NCI-H524 (cell line): Measurements from ENCODE around the gene NCR2.
"Not testable (repeated sequence)": the region's sequence is repeated elsewhere in the genome, so short reads cannot be mapped to it uniquely, and the experiment has no call there.

Experiments
- DNase-seq, 2 experiments: peaks; one replicate each; lab custom pipeline; 2025; lab: John Stamatoyannopoulos, UW

Gene NCR2, protein sequence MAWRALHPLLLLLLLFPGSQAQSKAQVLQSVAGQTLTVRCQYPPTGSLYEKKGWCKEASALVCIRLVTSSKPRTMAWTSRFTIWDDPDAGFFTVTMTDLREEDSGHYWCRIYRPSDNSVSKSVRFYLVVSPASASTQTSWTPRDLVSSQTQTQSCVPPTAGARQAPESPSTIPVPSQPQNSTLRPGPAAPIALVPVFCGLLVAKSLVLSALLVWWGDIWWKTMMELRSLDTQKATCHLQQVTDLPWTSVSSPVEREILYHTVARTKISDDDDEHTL

DNA sequence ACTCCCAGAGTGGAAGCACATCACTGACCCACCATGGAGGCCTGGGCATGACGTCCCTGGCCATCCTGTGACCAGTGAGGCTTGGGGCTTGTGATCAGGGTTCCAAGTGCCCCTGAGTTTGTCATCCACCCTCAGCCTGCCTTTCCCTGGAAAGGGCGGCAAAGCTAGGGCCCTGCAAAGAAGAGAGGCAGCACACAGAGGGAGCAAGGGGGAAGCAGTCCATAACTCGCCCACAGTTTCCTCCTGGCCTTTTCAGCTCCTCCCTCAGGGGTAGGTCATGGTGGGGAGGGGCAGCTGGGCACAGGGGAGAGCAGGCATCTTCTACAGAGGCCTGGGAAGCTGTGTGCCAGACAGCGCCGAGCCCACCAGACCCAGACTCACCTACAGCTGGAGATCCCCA lies at the start of gene NCR2:
Gene NCR2, plus strand, starts transcription at position 313 of the 400 bp plus-strand sequence. CDS start 269 bp downstream, outside the sequence.
- DNase-seq: no peak

DNA sequence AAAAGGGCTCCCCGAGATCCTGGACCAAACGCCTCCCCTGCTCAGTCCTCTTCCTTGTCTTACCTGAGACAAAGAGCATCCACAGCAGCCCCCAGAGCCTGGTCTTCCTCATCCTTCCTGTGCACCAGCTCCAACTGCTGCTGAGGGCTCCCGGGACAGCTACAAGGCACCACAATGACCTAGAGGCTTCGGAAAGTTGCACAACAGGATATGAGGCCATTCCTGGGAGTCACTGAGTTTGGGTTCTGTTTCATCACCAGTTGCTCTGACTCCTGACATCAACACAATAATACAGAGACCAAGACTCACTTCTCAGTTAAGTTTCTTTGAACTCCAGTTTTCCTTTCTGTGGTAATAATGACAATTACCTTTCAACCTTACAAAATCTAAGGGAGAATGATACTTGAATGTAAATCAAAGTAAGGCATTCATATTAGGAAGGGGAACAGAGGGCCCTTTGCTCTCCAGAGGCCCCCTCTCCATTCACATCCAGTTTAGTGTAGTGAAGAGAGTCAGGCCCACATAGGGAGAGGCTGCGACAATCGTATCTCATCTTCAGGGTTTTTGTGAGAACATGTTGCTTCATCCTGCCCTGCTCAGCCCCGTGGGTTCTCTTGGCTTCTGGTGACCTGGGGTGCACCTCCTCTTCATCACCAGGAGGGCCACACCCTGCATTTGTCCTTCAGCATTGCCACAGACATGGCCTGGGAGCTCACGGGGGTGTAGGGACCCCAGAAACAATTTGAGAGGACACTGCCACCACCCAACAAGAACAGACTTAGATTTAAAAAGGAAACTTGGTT lies 48.7 kb upstream of the NCR2 start, which contains the start of gene TREM1:
Gene TREM1, minus strand, starts transcription at position 139 of the 803 bp plus-strand sequence. Its CDS starts 27 bp downstream, at position 112.
- DNase-seq: no peak

DNA sequence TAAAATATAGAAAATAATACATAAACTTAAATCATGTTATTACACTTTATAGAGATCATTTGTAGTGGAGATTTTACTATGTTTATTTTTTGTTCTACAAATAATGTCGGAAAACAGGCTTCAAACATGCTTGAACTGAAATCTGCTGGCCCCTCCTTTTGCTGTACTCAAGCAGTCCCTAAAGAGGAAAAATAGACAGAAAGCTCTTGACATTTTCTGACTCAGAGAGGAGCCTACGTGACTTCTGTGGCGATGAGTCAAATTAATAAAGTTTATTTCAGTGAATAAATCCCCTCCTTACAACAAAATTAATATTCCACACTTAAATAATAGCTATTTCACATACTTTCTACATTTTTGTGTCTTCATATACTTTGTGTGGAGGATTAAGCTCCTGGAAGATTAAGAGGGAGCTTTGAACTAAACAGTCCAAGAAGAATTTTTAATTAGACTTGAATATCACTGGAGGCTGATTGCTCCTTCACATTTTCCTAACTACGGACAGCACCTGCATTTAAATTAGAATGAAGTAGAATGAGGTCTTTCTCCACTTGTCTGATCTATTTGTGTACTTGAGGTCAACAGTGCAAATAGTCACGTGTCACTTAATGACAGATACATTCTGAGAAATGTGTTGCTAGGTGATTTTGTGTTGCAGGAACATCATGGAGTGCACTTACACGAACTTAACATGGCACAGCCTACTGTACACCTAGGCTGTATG lies 47.2 kb upstream of the NCR2 start:
- DNase-seq: peak in 1 of 2 experiments; percentile 4

DNA sequence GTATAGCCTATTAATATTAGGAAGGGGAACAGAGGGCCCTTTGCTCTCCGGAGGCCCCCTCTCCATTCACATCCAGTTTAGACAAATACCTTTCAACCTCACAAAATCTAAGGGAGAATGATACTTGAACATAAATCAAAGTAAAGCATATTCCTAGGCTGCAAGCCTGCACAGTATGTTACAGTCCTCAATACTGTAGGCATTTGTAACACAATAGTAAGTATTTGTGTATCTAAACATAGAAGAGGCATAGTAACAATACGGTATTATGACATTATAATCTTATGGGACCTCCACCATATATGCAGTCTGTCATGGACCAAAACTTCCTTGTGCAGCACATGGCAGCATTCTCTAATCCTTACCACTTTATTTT lies 46.7 kb upstream of the NCR2 start:
- DNase-seq: no peak

DNA sequence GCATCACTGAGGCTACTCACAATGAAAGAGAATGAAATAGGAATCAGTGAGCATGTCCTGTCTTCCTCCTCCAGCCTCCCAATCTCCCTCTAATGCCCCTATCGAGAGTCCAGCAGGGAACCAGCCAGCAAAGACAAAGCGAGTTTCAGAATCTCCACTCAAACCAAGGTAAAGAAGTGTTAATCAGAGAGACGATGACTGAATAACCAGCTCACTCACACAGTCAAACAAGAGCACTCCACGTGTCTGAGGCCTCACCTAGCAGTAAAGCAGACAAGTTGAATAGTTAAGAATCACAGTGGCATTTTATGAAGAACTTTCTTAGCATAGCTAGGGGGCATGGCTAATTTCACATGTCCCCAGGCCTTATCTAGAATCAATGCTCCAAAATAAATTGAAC lies 45.6 kb upstream of the NCR2 start:
- DNase-seq: no peak

DNA sequence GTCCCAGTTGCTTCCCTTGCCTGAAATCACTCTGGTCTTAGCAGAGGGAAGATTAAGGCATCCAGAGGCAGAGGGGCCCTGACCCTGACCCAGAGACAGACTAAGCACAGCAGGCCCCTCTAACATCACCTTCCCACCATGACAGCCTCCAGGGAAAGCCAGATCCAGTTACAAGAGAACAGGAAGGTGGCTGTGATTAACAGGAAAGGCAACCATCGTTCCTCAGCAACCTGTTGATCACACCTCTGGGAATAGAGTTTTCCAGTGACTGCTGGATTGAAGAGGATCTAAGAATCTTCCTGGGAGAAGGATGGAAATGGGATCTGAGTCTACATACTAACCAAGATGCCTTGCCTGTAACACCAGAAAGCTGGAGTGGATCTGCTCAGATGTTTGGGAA lies 43.7 kb upstream of the NCR2 start:
- DNase-seq: no peak

DNA sequence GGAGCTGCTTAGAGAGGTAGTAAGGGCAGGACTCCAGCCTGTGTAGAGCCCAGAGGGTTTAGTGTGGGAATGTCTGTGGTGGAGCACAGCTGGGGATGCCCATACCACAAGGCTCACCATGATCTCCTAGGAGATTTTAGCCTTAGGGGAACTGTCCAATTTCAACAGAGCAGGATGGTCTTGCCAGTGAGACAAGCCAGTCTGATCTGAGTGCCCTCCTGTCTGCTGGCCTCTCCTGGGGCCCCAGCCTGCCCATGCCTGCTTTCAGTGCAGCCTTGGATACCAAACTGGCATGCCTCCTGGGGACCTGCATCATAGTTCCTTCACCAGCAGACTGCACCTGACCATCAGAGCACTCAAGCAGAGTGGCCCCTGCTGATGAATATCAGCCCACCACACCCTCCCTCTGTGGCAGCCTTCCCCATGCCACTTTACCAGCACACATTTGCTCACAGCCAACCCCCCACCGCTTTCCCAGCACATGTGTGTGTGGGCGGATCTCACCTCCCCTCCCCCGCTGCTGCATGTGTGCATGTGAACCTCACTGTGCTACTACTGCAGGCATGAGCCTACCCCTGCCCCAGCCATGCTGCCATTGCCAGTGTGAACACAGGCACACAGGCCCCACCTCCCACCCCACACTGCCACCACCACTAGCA lies 41.1 kb upstream of the NCR2 start:
- no peak for DNase-seq

DNA sequence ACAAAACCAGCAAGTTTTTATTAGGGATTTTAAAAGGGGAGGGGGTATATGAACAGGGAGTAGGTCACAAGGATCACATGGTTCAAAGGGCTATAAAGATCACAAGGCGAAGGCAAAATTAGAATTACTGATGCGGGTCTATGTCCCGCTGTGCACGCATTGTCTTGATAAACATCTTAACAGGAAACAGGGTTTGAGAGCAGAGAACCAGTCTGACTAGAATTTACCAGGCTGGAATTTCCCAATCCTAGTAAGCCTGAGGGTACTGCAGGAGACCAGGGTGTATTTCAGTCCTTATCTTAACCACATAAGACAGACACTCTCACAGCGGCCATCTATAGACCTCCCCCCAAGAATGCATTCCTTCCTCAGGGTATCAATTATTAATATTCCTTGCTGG lies 38.2 kb upstream of the NCR2 start:
- DNase-seq: not testable (repeated sequence)

DNA sequence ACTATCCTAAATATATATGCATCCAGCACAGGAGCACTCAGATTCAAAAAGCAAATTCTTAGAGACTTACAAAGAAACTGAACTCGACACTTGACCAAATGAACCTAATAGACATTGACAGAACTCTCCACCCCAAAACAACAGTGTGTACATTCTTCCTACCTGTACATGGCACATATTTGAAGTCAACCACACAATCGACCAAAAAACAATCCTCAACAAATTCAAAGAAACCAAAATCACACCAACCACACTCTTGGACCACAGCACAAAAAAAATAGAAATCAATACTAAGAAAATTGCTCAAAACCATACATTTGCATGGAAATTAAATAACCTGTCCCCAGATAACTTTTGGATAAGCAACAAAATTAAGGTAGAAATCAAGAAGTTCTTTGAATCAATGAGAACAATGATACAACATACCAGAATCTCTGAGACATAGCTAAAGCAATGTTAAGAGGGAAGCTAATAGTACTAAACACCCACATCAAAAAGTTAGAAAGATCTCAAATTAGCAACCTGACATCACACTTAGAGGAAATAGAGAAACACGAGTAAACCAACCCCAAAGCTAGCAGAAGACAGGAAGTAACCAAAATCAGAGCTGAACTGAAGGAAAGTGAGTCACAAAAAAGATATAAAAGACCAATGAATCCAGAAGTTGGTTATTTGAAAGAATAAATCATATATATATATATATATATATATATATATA lies 36.5 kb upstream of the NCR2 start:
- DNase-seq: no peak

DNA sequence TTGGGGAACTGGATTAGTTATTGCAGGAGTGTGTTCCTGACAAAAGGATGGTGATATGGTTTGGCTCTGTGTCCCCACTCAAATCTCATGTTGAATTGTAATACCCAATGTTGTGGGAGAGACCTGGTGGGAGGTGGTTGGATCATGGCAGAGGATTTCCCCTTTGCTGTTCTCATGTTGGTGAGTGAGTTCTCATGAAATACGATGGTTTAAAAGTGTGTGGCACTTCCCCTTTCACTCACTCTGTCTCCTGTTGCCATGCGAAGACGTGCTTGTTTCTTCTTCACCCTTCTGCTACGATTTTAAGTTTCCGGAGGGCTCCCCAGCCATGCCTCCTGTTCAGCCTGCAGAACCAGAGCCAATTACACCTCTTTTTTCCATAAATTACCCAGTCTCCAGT lies 32.8 kb upstream of the NCR2 start:
- DNase-seq: no peak

DNA sequence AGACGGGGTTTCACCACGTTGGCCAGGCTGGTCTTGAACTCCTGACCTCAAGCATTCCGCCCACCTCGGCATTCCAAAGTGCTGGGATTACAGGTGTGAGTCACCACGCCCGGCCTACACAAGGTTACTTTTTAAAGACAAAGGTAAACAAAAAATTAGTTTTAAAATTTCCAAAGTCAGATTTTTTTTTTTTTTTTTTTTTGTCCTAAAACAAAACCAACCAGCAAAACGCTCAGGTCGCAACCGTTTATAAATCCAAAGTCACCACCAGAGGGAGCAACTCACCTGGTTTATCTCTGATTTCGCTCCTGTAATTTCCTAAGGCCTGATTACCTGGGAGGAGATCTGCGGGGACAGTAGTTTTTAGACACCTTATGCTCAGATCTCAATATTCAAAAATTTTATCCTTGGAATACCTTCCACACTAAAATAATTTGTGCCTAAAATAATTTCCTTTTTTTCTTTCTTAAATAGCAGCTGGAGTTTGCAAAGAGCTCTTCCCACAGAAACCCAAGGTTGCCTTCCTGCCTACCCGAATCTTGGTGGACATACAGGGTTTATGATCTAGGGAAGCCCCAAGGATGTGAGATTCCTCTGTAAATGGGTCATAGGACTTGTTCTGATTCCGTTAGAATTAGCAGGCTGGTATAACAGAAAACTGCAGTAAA lies 29.1 kb upstream of the NCR2 start:
- peak in 1 of 2 experiments; percentile 67 for DNase-seq

DNA sequence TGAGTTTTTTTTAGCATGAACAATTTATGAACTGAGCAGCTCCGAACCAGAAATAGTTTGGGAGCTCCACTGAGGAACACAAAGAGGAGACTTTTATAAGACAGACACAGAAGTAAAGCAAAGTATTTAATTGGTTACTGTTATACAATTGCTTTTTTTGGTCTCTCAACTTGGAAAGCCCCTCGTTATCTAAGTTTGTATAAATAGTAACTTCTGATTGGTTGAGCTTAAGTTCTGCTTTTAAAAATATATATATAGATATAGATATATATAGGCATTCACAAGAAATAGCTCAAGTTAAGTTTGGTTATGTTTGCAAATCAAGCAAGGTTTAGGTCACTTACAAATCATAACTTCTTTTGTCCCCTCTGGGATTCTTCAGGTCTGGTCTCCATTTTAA lies 20.2 kb upstream of the NCR2 start:
- DNase-seq: no peak

DNA sequence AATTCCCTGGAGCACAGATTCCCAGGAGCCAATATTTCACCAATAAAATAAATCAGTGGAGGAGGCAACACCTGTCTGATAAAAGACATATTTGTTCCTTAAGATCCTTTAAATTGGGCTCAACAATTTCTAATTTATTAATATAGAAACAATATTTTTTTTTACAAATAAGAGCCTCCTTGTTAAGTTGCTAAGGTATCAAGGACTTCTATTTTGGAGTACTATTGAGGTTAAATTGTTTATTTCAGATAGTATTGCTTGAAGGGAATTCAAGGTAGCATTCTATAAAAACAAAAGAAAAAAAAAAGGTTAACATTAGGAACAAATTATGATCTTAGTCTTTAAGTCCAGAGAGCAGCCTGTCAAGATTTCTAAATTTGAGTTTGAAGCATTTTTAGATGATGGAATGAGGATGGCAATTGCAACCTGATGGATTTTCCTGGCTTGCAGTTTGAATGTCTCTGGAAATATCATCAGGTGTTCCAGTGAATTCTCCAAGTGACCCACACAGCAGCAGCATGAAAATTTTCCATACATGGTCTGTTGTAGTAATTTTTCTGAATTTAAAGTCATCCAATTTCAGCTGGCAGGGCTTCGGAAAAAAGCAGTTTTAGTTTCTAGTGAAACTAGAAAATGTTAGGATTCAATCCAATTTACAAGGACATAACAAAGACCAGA lies 19.3 kb upstream of the NCR2 start:
- no peak for DNase-seq

DNA sequence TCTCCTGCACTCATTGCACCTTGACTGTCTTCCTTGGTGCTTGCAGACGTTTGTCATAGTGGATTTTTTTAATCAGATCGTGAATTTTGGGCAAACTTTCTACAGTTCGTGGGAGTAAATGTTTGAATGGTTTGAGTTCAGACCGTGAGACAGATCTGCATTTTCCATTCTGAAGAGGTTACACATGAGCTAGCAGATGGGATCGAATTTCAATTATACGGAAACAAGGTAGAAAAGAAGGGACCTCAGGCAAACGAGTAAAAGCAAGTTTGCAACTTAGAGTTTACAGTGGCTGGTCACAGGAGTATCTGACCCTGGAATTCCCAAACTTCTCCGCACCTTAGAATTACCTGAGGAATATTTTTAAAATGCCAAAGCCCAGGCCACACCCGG lies 17.2 kb upstream of the NCR2 start:
- peak in 1 of 2 experiments; percentile 62 for DNase-seq

DNA sequence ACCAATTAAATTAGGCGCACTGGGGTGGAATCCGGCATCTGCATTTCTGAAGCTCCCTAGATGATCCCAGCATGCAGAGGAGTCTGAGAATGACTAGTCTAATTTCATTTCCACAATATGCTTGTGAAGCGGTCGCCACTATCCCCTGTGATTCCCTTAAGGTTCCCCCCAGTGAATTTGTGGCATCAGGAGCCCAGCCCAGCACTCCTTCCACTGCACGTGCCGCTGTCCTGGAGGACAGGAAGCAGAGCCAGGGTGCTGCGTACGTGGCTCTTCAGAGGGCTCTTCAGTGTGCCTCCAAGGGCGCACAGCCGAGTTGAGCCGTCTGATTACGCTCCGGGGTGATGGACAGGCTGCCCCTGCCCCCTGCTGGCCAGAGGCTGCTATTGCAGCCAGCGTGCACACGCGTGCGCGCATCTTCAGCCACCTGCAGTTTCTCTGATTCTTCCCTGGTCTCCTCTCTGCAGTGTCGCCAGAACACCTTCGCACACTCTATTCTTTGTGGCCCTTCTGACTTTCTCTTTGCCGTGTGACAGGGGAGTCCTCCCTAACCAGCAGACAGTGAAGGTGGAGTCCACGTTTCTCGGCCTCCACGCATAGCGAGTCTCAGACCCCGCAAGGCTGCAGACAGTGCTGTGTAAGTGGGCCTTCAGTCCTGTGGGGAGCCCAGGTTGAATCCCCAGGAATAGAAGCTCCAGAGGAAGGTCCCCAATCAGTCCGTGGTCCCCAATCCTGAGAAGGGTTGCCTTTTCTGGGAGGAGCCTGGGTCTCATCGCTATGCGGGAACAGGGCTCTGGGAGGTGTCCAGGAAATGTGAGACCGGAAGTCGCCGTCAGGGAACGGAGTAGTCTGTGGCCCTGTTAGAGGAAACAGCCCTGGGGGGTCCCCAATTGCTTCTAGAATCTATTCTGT lies 16.5 kb upstream of the NCR2 start:
- peak; percentile 84 to 92 for DNase-seq

DNA sequence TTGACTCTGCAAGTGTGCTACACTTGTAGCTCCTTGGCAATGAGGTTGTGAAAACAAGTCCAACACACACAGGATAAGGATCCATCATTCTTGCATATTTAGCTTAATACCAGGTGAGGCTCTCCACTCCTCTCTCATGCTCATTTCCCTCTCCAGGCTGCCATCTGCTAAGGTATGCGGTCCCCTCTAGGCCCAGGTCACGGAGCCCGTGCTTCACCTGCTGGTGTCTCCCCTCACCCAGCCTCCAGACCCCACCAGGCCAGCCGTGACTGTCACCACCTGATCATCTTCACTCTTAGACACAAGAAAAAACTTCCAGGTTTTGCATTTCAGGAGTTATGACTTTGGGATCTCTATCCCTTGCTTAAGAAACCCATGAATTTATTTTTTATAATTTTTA lies 14.2 kb upstream of the NCR2 start:
- DNase-seq: no peak

DNA sequence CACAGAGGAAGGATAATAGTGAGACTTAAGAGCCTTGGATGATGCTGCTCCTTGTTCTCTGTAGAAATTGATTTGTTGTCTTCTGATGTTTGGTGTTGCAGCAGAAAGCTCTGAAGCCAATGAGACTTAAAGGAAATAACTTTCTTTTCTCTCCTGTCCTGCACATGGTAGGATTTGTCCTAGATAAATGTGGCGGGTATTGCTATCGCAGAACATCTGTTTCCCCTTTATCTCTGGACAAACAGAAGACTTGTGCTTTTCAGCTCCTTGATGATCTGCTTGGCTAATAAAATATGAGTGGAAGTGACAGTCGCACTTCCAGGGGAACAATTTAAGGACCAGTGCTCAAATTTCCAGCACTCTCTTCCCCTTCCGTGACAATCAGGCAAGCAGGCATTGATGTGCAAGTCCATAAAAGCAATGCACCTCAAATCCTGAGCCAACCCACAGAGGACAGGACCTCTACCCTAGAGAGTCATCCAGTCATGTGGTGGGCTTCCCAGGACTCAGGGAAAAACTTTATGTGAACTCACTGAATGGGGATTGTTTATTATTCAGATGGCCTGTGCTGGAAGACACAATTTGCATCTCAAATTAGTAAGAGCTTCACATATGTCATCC lies 9.9 kb upstream of the NCR2 start:
- DNase-seq: peak in 1 of 2 experiments; percentile 46

DNA sequence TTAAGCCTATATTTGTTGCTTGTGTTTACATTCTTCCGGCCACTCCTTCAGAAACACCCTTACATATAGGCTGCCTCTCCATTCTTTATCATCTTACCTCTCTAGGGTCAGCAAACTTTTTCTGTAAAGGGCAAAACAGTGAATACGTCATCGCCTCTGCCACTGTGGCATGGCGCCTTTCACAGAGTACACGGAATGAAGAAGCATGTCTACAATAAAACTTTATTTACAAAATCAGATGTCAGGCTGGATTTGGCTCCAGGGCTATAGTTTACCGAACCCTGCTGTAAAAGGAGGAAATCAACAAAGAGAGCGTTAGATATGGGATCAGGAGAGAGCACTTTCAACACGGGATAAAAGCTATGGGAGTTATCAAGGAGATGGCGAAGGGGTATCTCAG lies 9.3 kb upstream of the NCR2 start:
- DNase-seq: no peak

DNA sequence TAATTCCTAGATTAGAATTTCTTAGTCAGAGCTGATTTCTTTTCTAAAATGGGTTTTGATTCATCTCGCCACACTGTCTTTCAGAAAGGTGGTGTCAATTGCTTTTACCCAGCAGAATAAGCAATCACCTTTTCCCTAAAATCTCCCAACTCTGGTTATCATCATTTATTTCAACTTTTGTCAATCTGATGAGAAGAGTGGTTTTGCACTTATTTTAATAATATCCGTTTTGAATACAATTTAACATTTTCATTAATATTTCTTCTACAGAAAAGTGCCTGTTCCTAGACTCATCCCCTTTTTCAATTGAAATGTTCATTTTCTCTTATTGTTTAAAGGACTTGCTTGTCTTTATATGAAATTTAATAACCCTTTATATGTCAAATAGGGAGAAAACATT lies 8.2 kb upstream of the NCR2 start:
- DNase-seq: no peak
